Bone marrow (tissue), 2 donors: ENCODE measurements around the gene KLHL29.

Experiments
- DNase-seq, 2 donors: peaks; one replicate each; lab custom pipeline; 2025; lab: John Stamatoyannopoulos, UW

Gene KLHL29

DNA sequence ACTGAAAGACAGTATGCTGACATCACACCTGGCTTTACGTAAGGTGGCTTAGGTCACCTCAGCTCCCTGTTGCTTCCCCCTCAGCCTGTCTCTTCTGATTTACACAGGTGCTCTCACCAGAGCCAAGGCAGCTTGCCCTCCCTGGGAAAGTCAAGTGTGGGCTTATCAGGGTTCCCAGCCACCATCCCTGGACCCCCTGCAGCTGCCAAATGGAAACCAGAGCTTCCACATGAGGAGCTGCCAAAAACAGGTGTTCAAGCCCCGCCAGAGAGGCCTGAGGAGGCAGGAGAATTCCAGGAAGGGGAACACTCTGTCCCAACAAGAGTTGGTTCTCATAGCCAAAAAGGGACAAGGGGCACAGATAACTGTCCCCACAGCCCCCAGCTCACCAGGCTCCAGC is 275.3 kb downstream of the KLHL29 start:
- DNase-seq: no peak

- no peak for DNase-seq
Observed at GRCh38 chr2:23661276-23662050, 276.5 kb downstream of the KLHL29 start.

DNA sequence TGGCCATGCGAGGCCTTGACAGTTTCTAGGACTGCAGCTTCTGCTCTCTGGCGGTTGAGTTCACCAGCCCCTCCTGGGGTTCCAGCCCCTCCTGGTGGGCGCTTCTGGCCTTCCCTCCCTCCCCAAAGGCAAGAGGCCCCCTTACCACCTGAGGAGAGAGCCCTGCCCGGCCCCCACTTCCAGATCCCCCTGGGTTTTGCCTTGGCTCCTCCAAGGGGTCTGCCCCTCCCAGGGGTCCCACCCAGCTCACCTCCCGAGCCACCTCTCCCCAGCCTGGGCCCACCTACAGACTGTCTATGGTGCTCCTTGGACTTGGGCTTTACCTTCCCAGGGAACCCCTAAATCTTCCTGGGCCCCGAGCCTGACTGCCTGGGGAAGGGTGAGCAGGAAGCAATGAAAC is 277.5 kb downstream of the KLHL29 start:
- no peak for DNase-seq

DNA sequence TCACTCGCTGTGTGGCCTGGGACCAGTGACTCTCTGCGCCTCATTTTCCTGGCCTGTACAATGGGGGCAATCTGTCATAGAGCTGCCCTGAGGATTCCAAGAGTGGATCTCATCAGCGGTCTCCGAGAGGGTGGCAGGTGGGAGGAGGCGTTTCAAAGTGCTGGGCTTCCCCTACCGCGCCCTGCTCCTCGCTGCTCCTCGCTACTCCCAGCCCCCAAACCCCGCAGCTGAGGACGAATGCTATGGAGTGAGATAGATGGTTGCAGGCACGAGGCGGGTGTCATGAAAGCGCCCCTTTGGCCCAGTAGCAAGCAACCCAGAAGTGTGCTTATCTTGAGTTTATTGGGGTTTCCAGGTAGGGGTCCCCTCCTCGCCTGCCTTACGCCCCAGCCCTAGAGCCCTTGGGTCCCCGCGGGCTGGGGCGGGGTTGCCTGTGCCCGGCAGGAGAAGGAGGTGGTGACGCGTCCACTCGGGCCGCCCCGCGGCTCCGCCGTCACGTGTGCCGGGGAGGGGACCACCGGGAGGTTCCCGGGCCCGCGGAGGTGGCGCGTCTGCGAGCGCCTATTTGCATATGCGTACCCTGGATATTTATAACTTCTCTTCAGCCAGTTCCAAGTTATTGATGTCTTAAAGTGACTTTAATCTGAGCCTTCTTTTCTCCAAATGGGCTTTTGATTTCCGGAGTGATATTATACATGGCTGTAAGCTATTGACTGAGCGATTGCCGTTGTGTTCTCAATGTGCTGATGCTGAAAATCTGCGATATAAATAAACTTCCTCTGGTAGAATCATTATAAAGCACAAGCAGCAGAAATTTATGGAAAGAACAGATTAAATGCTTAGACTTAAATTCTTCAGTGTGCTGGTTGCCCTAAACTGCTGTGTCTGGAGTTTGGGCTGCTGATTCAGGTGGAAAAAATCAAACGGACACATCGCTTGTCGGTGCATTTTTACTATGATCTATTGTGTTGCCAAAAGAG is 278.3 kb downstream of the KLHL29 start:
- no peak for DNase-seq

DNA sequence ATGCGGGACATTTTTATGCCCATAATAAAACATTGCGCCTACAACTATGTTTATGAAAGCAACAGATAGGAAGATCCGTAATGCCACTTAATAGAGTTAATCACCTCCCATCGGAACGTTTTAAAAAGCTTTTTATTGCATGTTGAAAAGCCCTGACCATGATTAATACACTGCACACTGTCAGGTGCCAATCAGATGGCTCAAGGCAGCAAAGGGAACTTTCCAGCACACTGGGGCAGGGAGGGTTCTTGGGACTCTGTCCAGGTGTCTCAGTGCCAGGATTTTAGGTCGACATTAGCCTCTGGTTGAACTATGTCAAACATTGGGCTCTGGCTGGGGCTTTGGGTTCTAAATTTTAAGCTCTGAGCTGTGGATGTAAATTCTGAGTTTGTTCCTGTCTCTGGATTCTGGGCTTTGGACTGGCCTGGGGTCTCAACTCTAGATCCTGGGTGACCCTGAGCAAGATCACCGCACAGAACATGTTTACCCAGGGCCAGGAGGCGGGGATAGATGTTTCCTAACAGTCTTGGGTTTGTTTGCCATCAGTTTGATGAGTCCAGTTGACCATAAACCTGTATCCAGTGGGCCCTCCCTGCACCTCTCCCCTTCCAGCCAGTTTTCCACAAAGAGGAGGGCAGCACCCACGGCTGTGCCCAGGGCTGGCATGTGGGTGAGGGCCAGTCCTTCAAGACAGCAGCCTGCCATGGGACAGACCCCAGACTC is 279.2 kb downstream of the KLHL29 start:
- DNase-seq: no peak

DNA sequence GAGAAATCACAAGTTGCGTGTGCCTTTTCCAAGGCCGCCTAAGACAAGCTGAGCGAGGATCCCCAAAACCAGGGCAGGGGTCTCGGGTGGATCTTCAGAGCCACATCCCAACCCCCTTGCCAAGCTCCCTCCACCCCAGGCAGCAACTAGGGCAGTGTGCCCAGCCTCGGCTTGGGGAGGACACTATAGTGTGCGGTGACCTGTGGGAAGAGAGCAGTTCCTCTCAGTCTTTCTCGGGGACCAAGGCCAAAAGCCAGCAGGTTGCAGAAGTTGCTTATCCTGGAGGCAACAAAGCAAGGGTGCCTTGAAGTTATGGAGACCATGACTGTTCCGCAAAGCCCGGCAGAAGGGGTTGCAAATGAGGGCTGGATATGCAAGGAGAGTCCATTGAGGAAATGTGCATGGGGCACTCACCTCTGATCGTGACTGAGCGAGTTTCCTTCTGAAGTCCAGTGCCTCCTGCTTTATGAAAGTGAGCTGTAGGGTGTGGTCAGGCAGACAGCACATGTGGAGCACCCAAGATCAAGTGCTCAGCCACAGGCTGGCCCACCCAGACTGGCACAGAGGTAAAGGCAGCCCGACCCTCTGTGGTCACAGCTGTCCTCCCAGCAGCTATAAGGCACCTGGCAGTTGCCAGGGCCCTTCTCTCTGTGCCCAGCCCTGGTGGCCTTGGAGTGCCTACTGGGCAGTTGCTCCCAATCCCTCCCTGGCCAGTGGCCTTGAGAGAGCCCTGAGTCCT is 281.4 kb downstream of the KLHL29 start:
- DNase-seq: no peak

DNA sequence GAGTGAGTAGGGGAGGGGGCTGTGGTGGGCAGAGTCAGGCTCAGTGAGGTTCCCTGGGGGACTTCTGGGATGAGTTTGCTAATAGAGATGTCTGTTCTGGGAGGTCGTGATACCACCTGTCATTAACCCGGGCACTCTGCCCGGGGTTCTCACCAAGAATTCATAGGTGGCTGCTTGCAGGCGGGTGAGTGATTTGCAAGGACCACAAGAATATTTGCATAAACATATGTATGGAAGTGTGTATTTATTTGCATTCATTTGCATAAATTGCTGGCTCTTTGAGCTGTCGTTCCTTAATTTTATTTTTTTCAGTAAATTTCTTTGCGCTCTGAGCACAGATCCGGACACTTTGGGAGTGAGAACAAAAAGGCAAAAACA is 282.0 kb downstream of the KLHL29 start:
- DNase-seq: no peak

- no peak for DNase-seq
Observed at GRCh38 chr2:23668756-23669304, 283.9 kb downstream of the KLHL29 start.

DNA sequence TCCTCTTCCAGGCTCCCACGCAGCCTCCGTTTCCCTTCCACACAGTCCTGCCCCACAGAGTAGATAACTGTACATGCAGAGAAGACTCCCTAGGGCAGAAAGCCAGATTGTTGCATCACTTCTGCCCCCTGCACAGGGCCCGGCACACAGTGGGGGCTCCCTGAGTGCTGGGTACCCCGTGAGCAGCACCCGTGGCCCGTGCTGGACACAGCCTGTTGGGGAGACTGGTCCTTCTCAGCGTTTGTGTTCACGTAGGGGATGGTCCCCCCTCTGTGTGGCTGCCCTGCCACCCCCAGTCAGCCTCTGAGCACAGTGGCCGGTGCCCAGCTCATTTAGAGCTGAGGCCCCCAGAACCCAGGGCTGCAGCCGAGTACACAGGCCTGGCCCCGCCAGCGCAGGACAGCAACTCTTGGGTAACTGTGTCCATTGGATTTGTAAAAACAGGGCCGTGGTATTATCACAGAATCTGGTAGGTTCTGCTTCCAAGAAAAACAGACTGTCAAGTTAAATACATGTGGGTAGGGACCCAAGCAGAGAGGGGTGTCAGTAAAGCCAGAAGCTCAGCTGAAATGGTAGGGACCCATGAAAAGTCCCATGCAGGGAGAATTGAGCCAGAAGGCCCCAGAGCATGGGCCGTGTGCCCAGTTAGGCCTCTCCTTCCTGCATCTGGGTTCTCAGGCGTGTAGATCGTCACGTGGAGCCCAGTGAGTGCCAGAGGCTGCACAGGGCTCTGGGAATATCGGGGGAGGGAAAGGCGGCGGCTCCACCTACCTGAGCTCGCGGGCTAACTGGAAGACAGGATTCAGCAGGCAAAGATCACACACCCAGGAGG is 284.6 kb downstream of the KLHL29 start:
- DNase-seq: no peak

DNA sequence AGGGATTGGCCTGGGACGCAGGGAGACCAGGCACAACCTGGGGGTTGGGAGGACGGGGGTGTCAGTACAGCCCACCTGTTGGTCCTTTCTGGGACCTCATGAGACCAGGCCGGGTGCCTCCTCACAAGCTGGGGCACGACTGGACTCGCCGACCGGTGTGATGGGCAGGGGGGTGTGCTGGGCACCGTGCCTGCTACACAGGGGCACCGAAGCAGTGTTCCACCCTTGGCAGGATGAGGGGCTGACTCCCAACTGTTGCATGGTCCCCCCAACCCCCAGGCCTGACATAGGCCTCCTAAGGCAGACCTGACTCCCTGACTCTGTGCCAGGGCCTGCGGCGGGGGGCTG is 285.2 kb downstream of the KLHL29 start:
- DNase-seq: no peak

DNA sequence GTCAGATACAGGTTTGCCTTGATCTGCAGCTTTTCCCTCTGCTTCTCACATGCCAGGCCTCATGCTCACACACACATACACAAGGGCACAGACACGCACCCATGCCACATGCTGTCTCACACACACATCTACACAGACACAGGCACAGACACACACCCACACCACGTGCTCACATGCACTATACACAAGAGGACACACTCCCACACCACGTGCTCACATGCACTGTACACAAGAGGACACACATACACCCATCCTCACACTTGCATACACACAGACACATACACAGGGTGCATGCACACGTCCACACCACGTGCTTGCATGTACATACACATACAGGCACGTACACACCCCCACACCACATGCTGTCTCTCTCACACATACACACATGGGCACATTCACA is 288.1 kb downstream of the KLHL29 start:
- DNase-seq: no peak

- no peak for DNase-seq
Observed at GRCh38 chr2:23673830-23674679, 289.1 kb downstream of the KLHL29 start.

DNA sequence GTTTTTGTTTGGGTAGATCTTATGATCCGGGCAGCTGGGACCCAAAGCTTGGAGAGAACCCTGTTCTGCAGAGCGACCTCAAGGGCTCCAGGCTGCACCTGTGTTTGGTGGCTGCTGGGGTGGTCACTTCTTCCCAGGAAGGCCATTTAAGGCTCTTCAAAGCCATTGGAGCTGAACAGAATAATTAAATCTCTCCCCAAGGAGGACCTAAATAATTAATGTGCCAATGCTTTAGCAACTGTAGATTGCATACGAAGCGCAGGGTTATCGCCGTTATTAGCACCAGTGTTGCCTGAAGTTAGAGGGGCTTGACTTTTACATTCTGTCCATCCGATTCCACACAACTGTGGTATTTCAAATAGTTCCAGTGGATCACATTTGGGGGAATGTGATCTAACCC is 290.5 kb downstream of the KLHL29 start:
- no peak for DNase-seq

DNA sequence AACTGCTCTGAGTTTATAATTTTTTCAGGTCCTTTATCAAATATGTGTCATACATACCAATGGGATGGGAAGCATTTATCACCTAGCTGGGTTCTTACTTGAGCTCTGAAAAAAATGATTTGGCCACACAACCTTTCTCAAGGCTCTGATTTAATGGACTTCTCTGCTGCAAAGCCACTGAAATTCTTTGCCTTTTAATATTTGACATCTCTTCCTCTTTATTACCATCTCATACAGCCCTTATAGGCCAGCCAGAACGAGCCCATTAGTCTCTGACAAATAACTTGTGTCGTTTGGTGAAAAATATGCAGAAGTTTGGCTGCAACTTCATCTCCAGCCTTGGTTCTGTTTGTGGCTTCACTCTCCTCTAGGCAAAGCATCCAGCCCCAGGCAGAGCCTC is 292.9 kb downstream of the KLHL29 start:
- DNase-seq: no peak

GRCh38 chr2:23679044-23679443 is 294.1 kb downstream of the KLHL29 start:
- DNase-seq: no peak

- DNase-seq: no peak
Observed at GRCh38 chr2:23680951-23681350, 296.0 kb downstream of the KLHL29 start.

GRCh38 chr2:23681356-23682140 is 296.6 kb downstream of the KLHL29 start:
- no peak for DNase-seq

DNA sequence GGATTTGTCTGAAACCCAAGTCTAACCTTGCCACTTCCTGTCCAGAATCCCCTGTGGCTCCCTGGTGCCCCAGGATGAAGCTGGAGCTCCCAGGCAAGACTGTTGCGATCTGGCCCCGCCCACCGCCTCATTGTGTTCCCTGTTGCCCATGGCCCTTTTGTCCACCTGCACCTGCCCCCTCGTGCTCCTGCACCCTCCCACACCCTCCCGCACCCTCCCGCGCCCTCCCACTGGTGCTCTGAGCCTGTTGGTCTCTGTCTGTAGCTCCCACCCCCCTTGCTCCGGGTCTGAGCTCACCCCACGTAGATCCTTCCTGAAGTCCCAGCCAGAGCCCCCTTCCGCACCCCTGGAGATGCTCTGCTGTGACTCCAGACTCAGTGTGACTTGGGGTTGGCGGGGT is 297.5 kb downstream of the KLHL29 start:
- no peak for DNase-seq

- DNase-seq: no peak
Observed at GRCh38 chr2:23683001-23683400, 298.0 kb downstream of the KLHL29 start.
